DLD1 (cell line): ENCODE measurements around the gene ZNF609.
"Not testable (repeated sequence)": the region's sequence is repeated elsewhere in the genome, so short reads cannot be mapped to it uniquely, and the experiment has no call there.

Experiments
- in situ Hi-C: cut with HindIII; loops from 2 replicates; pipeline ENCODE4 v1.10.0; 2017; ENCODE audit warnings: low sequenced_read_pairs

ZNF609 gene

DNA sequence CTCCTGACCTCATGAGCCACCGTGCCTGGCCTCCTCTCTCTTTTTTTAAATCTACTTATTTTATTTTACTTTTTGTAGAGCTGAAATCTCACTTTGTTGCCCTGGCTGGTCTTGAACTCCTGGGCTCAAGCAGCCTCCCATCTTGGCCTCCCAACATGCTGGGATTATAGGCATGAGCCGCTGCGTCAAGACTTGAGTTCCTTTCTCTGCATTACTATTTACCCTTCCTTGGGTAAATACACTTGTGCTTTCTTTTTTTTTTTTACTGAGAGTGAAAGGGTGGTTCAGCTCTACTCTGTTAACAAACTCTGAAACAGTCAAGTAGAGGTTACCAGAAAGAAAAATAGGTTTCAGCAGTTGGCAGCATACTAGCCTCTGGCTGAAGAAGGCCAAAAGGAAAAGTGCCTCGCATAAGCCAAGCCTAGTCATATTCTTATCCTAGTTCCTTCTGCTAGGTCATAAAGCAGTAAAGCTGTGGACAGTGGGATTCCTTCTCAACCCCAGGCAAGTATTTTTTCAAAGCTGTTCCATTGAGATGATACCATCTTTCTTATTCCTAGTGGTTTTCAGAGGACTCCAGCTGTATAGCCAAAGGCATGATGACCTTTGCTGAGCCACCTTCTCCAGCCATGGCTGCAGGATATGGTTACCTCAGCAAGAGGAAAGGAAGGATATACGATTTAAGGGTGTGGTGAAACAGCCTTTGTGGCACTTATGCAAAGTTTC, 179.9 kb downstream of the ZNF609 start:
- in situ Hi-C loops, result no loop called here

DNA sequence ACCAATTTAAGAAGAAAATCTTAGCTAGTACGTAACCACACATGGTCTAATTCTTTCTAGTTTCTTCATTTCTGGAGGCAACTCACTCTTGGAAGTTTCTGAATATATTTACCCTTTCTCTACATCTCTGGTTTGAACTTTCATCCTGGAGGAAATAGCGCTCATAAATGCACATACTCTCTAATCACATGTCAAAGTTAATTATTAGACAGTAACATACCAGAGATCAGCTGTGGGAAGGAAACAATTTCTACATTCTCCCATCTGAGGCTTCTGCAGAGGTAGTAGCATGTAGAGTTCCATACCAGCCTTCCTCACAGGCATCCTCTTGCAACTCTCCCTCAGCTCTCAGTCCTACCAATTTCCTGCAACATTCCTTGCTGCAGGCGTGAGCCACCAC, 182.5 kb downstream of the ZNF609 start:
- in situ Hi-C loops, result no loop called here

DNA sequence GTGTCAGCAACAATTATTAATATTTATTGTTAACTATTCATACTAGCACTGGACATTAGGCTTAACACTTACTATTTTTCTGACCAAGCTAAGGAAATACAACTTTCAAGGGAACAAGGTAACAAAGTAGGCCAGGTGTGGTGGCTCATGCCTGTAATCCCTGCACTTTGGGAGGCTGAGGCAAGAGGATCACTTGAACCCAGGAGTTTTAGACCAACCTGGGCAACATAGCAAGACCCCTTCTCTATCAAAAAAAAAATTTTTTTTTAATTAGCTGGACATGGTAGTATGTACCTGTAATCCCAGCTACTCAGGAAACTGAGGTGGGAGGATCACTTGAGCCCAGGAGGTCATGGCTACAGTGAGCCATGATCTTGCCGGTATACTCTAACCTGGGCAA, 183.3 kb downstream of the ZNF609 start:
- in situ Hi-C loops, result no loop called here

DNA sequence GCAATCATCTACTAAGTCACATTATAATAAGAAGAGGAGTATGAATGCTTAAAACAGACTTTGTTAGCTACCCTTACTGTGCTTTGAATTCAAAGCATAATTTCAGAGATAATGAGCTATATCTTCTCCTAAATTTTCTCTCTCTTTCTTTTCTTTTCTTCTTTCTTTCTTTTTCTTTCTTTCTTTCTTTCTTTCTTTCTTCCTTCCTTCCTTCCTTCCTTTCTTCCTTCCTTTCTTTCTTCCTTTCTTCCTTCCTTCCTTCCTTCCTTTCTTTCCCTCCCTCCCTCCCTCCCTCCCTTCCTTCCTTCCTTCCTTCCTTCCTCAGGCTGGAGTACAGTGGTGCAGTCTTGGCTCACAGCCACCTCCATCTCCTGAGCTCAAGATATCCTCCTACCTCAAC, 184.4 kb downstream of the ZNF609 start:
- in situ Hi-C loops, result not testable (repeated sequence)

DNA sequence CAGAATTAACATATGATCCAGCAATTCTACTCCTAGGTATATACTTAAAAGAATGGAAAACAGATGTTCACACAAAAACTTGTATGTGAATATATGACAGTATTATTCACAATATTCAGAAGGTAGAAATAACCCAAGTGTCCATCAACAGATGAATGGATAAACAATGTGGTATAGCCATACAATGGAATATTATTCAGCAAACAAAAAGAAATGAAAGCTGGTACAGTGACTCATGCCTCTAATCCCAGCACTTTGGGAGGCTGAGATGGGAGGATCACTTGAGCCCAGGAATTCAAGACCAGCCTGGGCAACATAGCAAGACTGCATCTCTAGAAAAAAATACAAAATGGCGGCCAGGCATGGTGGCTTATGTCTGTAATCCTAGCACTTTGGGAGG, 185.6 kb downstream of the ZNF609 start:
- in situ Hi-C loops, result no loop called here

DNA sequence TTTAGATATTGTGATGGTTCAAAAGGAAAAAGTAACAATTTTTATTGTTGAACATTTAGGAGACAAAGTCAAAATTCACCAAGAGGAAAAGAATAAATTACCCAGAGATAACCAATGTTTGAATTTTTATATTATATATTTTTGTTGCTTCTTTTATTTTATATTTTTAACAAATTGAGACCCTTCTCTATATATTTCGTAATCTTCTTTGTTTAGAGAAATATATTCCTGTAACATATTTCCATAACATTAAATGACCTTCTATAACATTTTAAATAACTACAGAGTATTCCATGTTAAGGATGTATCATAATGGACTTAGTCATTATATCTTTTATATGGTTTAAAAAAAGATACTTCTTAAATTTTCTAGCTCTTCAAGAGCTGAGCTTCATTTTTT, 187.0 kb downstream of the ZNF609 start:
- in situ Hi-C loops, result no loop called here

DNA sequence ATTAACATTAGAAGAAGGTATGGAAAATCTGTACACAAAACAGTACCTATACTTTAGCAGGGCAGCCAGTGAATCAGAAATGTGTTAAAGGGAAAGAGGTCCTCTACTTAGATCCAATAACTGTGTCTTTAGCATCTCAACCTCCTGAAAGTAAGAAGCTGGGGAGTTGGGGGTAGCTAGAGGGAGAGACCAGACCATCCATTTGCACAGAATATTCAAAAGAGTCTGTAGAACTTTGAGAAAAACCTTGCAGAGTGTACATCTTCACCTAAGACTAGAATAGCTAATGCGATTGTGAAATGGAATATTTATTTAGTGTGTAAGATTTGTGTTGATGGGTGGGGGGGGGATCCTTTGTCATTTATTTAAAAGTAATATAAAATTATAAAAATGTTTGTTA, 190.2 kb downstream of the ZNF609 start:
- in situ Hi-C loops, result no loop called here

DNA sequence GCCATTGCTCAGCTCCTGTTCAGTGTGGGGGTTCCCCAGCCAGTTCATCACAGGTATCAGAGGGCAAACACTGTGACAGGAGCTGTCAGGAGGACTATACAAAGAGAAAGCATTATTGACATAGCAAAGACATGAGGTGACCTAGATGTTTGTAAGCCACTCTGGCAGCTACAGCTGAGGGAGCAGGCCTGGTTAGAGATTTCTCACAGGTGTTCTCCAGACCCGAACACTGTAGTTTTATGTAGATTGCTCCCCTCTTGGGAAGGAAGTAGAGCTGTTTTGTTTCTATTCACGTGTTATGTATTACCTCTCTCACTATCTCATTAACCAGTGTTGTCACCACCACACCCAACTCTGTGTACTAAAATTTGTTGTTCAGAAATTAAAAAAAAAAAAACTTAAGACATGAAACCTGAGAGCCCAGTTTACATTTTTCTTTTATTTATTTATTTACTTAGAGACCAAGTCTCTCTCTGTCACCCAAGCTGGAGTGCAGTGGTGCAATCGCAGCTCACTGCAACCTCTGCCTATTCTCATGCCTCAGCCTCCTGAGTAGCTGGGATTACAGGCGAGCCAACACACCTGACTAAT, 191.3 kb downstream of the ZNF609 start:
- in situ Hi-C loops, result no loop called here

DNA sequence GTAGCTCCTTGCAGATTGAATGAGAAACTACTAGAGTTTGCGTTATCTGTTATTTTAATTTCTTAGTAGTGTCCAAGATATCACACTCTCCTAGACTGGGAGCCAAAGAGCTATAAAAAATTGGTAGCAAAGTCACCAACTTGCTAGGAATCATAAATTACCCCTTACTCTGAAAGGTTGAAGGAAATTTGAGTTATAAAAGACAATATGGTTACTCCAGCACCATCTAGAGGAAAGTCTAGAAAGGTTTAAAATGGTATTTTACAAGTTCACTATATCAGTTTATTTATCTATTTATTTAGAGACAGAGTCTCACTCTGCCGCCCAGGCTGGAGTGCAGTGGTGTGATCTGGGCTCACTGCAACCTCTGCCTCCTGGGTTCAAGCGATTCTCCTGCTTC, 193.4 kb downstream of the ZNF609 start:
- in situ Hi-C loops, result no loop called here

DNA sequence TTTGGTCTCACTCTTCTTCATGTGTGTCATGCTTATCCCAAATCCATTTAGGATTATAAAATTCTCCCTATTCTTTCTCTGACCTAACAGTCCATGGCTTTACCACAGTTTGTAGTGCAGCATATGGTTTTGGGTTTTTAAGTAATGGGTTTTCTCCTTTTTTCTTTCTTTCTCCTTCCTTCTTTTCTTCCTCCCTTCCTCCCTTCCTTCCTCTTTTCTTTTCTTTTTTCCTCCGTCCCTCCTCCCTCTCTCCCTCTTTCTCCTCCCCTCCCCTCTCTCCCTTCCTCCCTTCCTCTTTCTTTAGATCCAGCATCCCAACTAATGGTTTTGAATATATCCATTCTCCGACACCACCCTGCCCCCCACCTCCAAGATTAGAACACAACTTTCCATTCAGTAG, 196.1 kb downstream of the ZNF609 start:
- in situ Hi-C loops, result no loop called here

DNA sequence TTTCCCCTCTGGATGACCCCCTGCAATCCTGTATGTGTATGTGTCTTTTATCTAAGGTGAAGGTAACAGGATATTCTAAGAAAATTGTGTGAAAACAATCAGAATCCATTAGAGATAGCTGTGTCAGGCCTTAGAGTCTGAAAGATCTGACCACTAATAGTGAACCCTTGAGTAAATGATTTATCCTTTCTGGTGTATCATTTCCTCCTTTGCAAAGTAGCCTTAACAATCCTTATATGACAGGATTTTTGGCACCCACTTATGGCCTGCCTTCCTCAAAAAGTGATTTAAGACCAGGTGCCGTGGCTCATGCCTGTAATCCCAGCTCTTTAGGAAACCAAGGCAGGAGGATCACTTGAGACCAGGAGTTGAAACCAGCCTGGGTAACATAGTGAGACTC, 204.8 kb downstream of the ZNF609 start:
- in situ Hi-C loops, result no loop called here

DNA sequence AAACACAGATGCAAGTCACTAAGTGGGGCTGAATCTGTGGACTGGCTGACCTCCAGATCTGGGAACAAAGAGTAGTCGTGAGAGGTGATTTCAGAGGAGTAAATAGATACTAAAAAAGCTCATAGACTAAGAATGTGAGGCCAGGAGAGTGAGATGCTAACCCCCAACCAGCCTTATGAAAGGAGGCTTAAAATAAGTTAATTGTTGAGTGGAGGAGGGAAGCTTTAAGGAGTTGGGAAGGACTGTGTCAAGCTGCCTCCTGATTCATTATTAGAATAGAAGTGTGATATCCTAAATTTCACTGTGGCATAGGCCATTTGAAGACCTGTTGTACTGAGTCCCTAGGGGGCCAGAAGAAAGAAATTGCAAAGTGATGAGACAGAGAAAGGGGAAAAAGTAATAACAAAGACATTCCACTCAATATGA, 207.4 kb downstream of the ZNF609 start:
- in situ Hi-C loops, result no loop called here

DNA sequence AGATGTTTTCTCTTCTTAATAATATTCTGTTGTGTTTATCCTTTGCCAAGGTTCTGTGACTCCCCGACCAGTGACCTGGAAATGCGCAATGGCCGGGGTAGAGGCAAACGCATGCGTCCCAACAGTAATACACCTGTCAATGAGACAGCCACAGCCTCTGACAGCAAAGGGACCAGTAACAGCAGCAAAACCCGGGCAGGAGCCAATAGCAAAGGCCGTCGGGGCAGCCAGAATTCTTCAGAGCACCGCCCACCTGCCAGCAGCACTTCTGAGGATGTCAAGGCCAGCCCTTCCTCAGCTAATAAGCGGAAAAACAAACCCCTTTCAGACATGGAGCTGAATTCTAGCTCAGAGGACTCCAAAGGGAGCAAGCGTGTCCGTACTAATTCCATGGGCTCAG, 213.5 kb downstream of the ZNF609 start:
- in situ Hi-C loops, result no loop called here

DNA sequence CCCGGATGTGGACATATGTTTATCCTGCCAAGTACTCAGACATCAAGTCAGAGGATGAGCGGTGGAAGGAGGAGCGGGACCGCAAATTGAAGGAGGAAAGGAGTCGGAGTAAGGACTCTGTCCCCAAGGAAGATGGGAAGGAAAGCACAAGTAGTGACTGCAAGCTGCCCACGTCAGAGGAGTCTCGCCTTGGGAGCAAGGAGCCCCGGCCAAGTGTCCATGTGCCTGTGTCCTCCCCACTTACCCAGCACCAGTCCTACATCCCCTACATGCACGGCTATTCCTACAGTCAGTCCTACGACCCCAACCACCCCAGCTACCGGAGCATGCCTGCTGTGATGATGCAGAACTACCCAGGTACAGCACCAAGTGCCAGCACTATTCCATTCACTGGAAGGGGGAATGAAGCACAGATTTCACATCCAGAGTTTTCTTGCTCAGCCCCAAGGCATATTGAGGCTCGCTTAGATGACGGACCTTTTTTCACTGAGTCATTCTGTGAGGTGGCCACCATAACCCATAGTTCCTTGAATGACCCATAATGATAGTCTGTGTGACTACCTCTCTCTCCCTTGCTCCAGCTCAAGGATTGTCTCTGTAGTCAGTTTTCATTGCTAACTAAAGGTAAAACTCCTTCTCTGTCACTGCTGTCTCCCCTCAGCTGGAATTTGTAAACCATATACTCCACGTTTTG, 217.9 kb downstream of the ZNF609 start:
- in situ Hi-C loops, result loop anchor here (25.0 kb wide), 1 partner anchor 241 kb away; no protein-coding TSS in a partner anchor

DNA sequence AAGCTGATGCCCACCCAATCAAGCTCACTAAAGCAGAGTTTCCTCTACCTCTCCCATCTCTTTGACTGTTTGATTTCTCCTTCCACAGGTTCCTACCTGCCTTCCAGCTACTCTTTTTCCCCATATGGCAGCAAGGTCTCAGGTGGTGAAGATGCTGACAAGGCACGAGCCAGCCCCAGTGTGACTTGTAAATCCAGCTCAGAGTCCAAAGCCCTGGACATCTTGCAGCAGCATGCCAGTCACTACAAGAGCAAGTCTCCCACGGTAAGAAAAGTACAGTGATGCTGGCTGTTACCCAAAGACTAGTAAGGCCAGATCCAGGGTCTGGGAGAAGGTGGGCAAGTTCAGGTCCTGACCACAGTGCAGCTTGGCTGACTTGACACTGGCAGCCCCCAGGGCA, 219.7 kb downstream of the ZNF609 start:
- in situ Hi-C loops, result loop anchor here (25.0 kb wide), 1 partner anchor 243 kb away; no protein-coding TSS in a partner anchor

DNA sequence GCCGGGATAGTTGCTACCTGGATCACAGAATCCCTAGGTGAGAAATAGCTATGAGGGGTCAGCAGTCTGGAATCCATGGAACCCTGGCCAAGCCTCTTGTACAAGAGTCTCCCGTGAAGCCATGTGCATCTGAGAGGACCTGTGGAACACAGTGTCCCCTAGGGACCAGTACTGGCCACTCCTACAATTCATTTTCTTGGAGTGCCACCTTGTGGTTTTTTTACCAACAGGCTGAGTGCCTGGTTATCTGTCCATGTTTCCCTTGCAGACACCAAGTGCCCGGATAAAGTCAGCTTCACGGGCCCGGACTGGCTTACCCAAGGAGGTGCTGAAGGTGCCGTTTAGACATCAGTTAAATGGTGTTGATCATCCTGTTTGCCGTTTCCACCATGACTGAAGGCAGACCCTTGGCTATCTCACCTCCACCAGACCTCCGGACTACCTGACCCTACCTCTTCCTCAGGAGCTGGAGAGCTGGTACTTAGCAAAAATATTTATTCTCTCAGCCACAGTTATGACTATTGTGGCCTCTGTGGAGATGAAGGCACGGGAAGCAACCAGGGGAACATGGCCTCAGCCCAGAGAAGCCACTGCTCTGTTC, 221.1 kb downstream of the ZNF609 start:
- in situ Hi-C loops, result loop anchor here (25.0 kb wide), 1 partner anchor 244 kb away; no protein-coding TSS in a partner anchor

DNA sequence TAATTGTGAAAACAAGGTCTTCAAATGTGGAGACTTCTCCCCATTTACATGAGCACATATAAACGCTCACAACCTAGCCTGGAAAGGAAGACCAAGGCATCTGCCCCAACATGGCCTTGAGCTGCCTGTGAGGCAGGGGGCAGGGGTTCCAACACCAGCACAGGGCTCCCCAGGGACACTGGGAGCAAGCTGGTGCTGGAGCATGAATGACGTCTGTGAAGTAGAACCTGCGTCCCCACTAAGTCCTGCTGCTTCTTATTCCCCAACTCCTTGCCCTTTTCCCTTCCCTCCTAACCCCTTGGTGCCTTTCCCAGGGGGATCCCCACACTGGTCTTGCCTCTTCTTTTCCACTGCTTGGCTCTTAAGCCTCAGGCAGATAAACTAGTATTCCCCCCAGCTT, 221.9 kb downstream of the ZNF609 start:
- in situ Hi-C loops, result loop anchor here (25.0 kb wide), 1 partner anchor 245 kb away; no protein-coding TSS in a partner anchor

DNA sequence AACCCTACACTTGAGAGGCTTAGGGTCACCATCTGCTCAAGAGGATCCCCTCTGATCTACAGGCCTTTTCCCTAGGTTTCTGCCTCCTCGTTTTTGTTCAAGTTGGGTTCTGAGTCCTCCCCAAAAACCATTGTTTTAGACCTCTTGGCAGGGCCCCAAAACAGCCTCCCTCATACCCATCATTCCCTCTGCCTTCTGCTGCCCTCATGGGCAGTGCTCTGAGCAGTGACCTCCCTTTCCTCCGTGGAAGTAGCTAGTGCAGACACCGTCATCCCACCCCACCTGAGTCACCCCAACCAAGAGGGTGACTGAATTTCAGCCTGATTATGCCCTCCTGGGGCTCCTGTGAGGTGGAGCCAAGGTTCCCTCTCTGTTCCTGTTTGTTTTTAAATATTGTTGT, 223.0 kb downstream of the ZNF609 start:
- in situ Hi-C loops, result loop anchor here (25.0 kb wide), 1 partner anchor 246 kb away; no protein-coding TSS in a partner anchor

DNA sequence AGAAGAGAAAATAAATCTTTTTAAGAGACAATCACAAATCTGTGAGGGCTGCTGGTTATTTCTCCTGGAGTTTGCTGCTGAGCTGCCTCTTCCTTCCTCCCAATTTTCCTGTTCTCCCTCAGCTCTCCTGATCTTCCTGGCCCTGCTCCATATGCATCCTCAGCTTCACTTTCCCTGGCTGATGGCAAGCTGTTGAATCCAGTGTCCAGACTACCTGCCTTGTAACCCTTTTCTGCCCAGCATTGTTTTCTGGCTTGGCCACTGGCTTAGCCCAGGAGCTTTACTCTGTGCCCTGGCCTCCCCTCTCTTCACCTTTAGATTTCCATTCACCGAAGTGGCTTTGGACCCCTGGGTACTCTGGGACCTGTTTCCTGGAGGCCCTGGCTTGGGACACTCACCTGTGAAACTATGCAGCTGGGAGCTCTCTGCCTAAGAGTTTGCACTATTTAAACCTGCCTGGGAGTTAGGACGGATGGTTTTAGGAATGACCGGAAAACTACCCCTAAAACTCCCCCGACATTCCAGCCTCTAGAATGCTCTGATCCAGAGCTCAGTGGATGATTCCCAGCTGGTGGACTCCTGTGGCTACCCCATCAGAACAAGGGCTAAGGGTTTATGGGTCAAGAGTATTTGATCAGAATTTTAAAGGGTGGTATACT, 225.0 kb downstream of the ZNF609 start:
- in situ Hi-C loops, result loop anchor here (25.0 kb wide), 1 partner anchor 248 kb away; no protein-coding TSS in a partner anchor

DNA sequence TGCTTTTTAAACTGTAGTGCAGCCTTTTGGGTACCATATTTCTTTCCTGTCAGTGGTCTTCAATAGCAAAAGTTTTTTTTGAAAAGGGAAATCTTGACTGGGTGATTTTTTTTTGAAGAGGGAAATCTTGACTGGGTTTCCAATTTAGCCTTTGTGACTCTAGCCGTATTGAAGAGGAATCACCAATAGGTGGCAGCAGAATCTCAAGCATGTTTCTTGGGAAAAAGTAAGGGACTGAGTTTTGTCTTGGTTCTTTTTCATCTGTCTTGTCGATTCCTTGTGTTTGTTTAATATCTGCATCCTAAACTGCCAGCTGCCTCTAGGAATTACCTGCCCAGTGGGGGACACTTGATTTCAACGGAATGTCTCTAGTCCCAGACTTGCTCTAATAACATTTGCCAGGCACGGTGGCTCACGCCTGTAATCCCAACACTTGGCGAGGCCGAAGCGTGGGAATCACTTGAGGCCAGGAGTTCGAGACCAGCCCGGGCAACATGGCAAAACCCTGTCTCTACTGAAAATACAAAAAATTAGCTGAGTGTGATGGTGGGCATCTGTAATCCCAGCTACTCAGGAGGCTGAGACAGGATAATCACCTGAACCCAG, 225.9 kb downstream of the ZNF609 start:
- in situ Hi-C loops, result loop anchor here (25.0 kb wide), 1 partner anchor 249 kb away; no protein-coding TSS in a partner anchor
